ENCODE results near the gene TTC39B.

The TTC39B gene

GRCh38 chr9:15289603-15290002 is 17.4 kb downstream of the TTC39B start:
- TF ChIP-seq, protein P1, sequence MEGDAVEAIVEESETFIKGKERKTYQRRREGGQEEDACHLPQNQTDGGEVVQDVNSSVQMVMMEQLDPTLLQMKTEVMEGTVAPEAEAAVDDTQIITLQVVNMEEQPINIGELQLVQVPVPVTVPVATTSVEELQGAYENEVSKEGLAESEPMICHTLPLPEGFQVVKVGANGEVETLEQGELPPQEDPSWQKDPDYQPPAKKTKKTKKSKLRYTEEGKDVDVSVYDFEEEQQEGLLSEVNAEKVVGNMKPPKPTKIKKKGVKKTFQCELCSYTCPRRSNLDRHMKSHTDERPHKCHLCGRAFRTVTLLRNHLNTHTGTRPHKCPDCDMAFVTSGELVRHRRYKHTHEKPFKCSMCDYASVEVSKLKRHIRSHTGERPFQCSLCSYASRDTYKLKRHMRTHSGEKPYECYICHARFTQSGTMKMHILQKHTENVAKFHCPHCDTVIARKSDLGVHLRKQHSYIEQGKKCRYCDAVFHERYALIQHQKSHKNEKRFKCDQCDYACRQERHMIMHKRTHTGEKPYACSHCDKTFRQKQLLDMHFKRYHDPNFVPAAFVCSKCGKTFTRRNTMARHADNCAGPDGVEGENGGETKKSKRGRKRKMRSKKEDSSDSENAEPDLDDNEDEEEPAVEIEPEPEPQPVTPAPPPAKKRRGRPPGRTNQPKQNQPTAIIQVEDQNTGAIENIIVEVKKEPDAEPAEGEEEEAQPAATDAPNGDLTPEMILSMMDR (IDR thresholded peaks at IDR 0.05; ENCODE audit: low read depth, low read length), result no peak
- H3K4me3 ChIP-seq (ENCODE audit: low read depth, low read length), result peak overlapping the region; percentile 13; the same call in 1 of the 2 replicates

DNA sequence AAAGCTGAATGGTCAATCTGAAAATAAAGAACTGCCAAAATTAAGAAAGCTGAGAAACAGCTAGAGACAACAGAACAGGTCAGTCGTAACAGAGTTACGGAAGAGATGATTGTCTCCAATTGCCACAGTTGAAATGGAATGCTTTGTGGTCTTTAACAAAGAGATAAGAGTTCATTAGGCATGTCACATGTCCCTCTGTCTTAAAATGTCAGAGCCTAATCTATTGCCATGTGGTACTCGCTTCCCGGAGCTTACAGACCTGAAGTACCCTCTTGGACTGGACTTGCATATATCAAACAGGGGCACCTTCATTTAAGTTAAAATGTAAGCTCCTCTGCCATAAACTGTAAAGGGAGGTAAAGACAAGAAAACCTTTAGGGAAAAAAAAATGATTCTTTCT is 19.7 kb downstream of the TTC39B start:
- H3K4me3 ChIP-seq (ENCODE audit: low read depth, low read length), result no peak overlapping the region
- TF ChIP-seq, protein P1 (IDR thresholded peaks at IDR 0.05; ENCODE audit: low read depth, low read length), result no peak

DNA sequence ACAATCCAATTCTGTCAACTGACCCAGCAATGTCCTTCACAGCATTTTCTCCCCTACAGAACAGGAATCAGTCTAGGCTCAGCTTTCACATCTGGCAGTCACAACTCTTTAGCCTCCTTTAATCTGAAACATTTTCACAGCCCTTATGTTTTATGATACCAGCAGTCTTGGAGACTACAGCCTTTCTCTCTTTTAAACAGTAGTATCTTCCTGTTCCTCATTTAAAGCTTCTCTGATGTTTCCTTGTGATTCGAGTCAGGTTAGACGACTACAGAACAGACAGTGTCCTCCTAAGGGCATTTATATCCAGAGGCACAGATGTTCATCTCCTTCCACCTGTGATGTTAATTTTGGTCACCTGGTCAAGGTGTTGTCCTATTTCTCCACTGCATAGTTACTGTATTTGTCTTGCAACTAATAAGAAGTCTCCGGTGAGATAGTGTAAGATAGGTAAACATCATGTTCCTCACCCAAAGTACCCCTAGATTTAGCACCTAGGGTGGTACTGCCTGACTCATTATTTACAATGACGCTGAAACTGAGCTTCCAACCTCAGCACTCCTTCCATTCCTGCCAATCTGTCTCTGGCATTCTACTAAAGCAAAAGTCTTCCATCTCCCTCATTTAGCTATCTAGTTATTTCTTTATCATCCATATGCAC is 20.7 kb downstream of the TTC39B start:
- TF ChIP-seq, protein P1 (IDR thresholded peaks at IDR 0.05; ENCODE audit: low read depth, low read length), result no peak
- H3K4me3 ChIP-seq (ENCODE audit: low read depth, low read length), result no peak overlapping the region

DNA sequence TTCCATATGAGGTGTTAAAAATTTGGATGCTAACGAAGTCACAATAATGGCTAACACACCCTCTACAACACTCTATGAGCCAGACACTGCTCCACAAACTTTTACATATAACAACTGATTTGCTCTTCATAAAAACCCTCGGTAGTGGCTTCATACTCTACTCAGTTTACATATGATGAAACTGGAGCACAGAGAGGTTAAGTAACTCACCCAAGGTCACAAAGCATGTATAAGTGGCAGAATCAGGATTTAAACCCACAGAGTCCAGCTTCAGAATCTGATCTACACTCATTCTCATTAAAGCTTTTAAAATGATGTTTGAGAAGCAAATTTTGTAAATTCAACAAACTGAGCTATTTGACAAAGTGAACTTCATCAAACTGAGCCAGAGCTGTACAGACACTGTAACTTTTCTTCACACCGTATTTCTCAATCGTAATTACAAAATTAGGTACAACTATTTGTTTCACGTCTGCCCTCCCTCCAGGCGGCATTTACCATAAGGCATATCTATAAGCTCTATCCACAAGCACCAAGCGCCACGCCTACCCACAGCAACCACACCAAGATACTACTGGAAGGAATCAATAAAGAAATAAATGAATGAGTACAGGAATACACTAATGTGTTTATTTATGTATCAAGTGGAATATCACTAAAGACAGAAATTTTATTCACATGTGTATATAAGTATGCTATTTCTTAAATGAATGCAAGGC is 24.3 kb downstream of the TTC39B start:
- H3K4me3 ChIP-seq (ENCODE audit: low read depth, low read length), result no peak overlapping the region
- TF ChIP-seq, protein P1 (IDR thresholded peaks at IDR 0.05; ENCODE audit: low read depth, low read length), result no peak

DNA sequence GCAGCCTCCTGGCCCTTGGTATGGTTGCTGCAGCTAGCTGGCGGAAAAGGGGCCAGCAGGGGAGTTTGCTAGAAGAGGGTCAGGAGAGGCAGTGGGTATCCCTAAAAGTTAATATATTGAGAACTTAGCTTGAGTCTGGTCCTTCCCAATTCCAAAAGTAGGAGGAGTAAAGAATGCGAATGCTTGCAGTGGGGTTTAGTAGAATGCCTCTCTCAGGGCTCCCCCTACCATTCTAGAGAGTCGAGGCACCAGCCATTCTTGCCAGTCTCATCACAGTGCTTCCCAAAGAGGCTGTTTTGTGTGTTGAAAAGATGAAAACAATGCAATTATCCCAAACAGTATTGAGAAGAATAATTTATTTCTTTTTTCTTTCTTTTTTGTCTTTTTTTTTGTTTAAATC is 26.4 kb downstream of the TTC39B start:
- H3K4me3 ChIP-seq (ENCODE audit: low read depth, low read length), result no peak overlapping the region
- TF ChIP-seq, protein P1 (IDR thresholded peaks at IDR 0.05; ENCODE audit: low read depth, low read length), result no peak

DNA sequence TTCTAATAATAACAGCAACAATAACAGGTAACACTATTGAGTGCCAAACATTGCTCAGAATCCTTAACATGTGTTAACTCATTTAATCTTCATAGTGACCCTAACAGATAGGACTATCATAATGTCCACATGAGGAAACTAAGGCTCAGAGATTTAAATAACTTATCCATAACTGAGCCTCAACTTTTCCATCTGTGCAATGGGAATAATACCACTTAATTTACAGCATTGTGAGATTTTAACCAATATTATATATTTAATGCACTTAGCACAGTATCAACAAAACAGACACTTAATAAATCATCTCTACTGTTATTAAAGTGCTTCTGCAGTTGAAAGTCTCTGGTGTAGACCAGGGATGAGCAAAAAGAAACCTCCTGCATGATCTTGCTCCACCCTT is 28.2 kb downstream of the TTC39B start:
- TF ChIP-seq, protein P1 (IDR thresholded peaks at IDR 0.05; ENCODE audit: low read depth, low read length), result no peak
- no peak overlapping the region for H3K4me3 ChIP-seq (ENCODE audit: low read depth, low read length)

- H3K4me3 ChIP-seq (ENCODE audit: low read depth, low read length), result no peak overlapping the region
- TF ChIP-seq, protein P1 (IDR thresholded peaks at IDR 0.05; ENCODE audit: low read depth, low read length), result no peak
These were observed 28.8 kb downstream of the TTC39B start for GRCh38 chr9:15278091-15278687.

Measured in WI38 (cell line).